ENCODE data around the gene CCDC50. TPM values are rescaled to one million over a fixed set of nuclear protein-coding genes. Genes with fewer than 3 reads are reported as not detected.

CCDC50 gene
- polyA plus RNA-seq, 1 donor (not counting 4 experiments of a cell fraction or from before 2014, with no cell fraction given), result 54.8 TPM

GRCh38 chr3:191280882-191281281, 48.3 kb upstream of the CCDC50 start:
- no peaks in the 10 kb centered on the region for H3K9me1 ChIP-seq (ENCODE audit: control insufficient read depth, extremely low read depth, insufficient read depth, low read length)
- no peaks in the 10 kb centered on the region for H3K4me1 ChIP-seq (ENCODE audit: control insufficient read depth, extremely low read depth, insufficient read depth, low read length)
- no peak overlapping the region for H3K4me3 ChIP-seq (ENCODE audit: control insufficient read depth in 2 of 3, extremely low read depth in 1 of 3, insufficient read depth in 2 of 3, low read depth in 1 of 3, low read length in 3 of 3)
- H3K79me2 ChIP-seq (ENCODE audit: control insufficient read depth, insufficient read depth, low read length), result no peaks in the 10 kb centered on the region
- no peak overlapping the region for H3K4me2 ChIP-seq (ENCODE audit: control insufficient read depth, extremely low read depth, insufficient read depth, low read depth, low read length)
- TF ChIP-seq EZH2 (IDR thresholded peaks at IDR 0.05; ENCODE audit: low read length), result no peak
- TF ChIP-seq CTCF (optimal IDR thresholded peaks at IDR 0.05 in 1 of 3, IDR thresholded peaks at IDR 0.05 in 1 of 3, conservative IDR thresholded peaks at IDR 0.05 in 1 of 3; ENCODE audit: extremely low read depth in 1 of 3, insufficient read depth in 2 of 3, low read length in 3 of 3), result no peak
- dilution Hi-C loops (cut with MboI; ENCODE audit: extremely low pct_ligation_motif_present, low sequenced_read_pairs), result no loop called here
- no peak overlapping the region for H2AFZ ChIP-seq (ENCODE audit: control insufficient read depth, low read length)
- no peaks in the 10 kb centered on the region for H3K36me3 ChIP-seq (ENCODE audit: control insufficient read depth in 2 of 2, extremely low read depth in 1 of 2, insufficient read depth in 2 of 2, low read length in 2 of 2)
- DNase-seq (ENCODE audit: low read depth, low spot score), result no peak
- no peaks in the 10 kb centered on the region for H4K20me1 ChIP-seq (ENCODE audit: control insufficient read depth, extremely low read depth, insufficient read depth, low read length)
- FAIRE-seq, result no peak
- no peak overlapping the region for H3K27ac ChIP-seq (ENCODE audit: control insufficient read depth, insufficient read depth, low read length)
- no peak overlapping the region for H3K9ac ChIP-seq (ENCODE audit: control insufficient read depth, extremely low read depth, insufficient read depth, low read length)
- no peaks in the 10 kb centered on the region for H3K27me3 ChIP-seq (ENCODE audit: control insufficient read depth, extremely low read depth, insufficient read depth, low read length)
- no peaks in the 10 kb centered on the region for H3K9me3 ChIP-seq (ENCODE audit: control insufficient read depth, low read depth, low read length)

- H3K9ac ChIP-seq (ENCODE audit: control insufficient read depth, extremely low read depth, insufficient read depth, low read length), result no peak overlapping the region
- H3K27ac ChIP-seq (ENCODE audit: control insufficient read depth, insufficient read depth, low read length), result no peak overlapping the region
- no peaks in the 10 kb centered on the region for H3K79me2 ChIP-seq (ENCODE audit: control insufficient read depth, insufficient read depth, low read length)
- TF ChIP-seq EZH2 (IDR thresholded peaks at IDR 0.05; ENCODE audit: low read length) (no peak), CTCF (optimal IDR thresholded peaks at IDR 0.05 in 1 of 3, IDR thresholded peaks at IDR 0.05 in 1 of 3, conservative IDR thresholded peaks at IDR 0.05 in 1 of 3; ENCODE audit: extremely low read depth in 1 of 3, insufficient read depth in 2 of 3, low read length in 3 of 3) (no peak)
- no peaks in the 10 kb centered on the region for H3K9me3 ChIP-seq (ENCODE audit: control insufficient read depth, low read depth, low read length)
- H4K20me1 ChIP-seq (ENCODE audit: control insufficient read depth, extremely low read depth, insufficient read depth, low read length), result no peaks in the 10 kb centered on the region
- no peak overlapping the region for H2AFZ ChIP-seq (ENCODE audit: control insufficient read depth, low read length)
- DNase-seq (ENCODE audit: low read depth, low spot score) (no peak), FAIRE-seq (no peak)
- dilution Hi-C loops (cut with MboI; ENCODE audit: extremely low pct_ligation_motif_present, low sequenced_read_pairs), result no loop called here
- no peaks in the 10 kb centered on the region for H3K4me1 ChIP-seq (ENCODE audit: control insufficient read depth, extremely low read depth, insufficient read depth, low read length)
- no peaks in the 10 kb centered on the region for H3K27me3 ChIP-seq (ENCODE audit: control insufficient read depth, extremely low read depth, insufficient read depth, low read length)
- H3K4me3 ChIP-seq (ENCODE audit: control insufficient read depth in 2 of 3, extremely low read depth in 1 of 3, insufficient read depth in 2 of 3, low read depth in 1 of 3, low read length in 3 of 3), result no peak overlapping the region
- no peak overlapping the region for H3K4me2 ChIP-seq (ENCODE audit: control insufficient read depth, extremely low read depth, insufficient read depth, low read depth, low read length)
- H3K9me1 ChIP-seq (ENCODE audit: control insufficient read depth, extremely low read depth, insufficient read depth, low read length), result no peaks in the 10 kb centered on the region
- H3K36me3 ChIP-seq (ENCODE audit: control insufficient read depth in 2 of 2, extremely low read depth in 1 of 2, insufficient read depth in 2 of 2, low read length in 2 of 2), result no peaks in the 10 kb centered on the region
These were observed 46.7 kb upstream of the CCDC50 start for GRCh38 chr3:191282251-191283185.
